UCSD-AML1 (cell line): Measurements from ENCODE around the gene PLCL2.

Source experiments
- DNase-seq: peaks from one replicate; lab custom pipeline; 2025; ENCODE audit not compliant: unreplicated experiment; lab: John Stamatoyannopoulos, UW

Gene PLCL2

DNA sequence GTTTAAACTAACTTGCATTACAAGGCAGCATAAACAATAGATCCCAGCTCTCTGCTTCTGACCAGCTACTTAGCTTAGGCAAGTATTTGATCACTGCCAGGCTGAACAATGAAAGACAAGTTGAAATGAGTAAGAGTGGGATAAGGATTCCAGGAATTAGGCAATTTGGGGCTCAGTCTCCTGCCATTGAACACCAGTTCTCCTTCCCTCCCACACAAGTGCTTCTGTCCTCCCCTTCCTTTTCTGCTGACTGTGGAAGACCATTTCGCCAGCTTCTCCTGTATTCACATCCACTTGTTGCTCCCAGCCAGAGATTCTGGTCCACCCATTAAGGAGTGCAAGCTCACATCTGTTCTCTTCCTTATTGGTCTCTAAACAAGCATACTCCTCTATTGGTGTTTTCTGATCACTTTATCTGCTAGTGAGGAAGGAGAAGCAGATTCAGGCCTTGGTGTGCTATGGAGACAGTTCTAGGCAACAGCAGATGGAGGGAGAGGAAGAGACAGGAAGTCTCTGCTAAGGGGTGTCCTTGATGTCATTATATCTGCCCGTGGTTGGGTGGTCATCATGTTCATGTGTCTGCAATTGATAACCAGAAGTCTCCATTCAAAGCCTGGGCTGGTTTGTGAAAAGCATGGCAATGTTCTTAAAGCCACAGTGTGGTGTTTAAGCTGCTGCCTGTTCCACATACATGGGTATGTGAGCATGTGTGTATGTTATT is 121.5 kb downstream of the PLCL2 start:
- DNase-seq, result no peak

DNA sequence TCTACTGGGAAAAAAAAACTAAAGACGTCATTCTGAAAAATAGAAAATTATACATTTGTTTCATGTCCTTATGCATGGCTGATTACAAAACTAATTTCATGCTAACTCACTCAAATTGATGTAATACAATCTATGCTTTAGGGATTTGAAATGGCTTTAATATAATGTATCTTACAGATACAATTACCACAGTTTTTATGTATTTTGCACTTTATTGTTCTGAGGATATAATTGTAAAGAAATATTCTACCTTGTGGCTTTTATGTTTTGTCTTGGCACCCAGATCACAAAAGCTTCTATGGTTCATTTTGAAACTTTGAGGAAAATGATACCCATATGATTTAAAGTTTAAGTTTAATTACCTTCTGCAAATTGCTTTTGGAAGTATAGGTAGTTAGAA is 122.5 kb downstream of the PLCL2 start:
- DNase-seq, result no peak

DNA sequence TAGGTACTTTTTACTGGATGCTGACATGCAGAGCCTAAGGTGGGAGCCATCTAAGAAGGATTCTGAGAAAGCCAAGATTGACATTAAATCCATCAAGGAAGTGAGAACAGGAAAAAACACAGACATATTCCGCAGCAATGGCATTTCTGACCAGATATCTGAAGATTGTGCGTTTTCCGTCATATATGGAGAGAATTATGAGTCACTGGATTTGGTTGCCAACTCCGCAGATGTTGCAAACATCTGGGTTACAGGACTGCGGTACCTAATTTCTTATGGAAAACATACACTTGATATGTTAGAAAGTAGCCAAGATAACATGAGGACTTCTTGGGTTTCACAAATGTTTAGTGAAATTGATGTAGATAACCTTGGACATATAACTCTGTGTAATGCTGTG is 125.1 kb downstream of the PLCL2 start:
- no peak for DNase-seq

DNA sequence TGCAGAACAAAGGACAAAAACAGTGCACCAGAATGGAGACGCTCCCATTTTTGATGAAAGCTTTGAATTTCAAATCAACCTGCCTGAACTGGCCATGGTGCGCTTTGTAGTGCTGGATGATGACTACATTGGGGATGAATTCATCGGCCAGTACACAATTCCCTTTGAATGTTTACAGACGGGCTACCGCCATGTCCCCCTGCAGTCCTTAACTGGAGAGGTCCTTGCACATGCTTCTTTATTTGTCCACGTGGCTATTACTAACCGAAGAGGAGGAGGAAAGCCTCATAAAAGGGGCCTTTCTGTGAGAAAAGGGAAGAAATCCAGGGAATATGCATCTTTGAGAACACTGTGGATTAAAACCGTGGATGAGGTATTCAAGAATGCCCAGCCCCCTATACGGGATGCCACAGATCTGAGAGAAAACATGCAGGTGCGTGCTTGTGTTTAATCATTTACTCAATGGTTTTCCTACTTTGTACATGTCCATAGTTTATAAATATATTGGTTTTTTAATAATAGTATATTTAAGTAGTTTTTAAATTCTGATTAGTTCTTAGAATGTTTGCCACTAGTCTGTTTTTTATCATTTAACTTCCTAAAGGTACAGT is 127.1 kb downstream of the PLCL2 start:
- no peak for DNase-seq

DNA sequence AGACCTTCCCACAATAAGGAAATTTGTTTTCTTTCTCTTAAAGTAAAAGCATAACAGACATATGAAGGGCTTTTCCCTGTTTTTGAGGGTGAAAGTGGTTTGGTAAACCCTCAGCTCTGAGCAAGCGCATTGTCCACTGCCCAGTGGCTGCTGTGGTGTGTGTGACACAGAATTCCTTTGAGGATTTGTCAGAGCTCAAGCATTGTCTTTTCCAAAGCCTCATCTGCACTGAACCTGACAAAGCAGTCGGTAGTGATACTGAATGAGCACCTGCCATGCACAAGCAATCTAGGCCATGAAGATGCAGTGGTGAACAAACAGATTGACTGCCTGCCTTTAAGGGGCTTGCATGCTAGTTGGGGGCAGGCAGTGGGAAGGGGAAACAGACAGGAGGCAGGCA is 128.3 kb downstream of the PLCL2 start:
- DNase-seq, result no peak

DNA sequence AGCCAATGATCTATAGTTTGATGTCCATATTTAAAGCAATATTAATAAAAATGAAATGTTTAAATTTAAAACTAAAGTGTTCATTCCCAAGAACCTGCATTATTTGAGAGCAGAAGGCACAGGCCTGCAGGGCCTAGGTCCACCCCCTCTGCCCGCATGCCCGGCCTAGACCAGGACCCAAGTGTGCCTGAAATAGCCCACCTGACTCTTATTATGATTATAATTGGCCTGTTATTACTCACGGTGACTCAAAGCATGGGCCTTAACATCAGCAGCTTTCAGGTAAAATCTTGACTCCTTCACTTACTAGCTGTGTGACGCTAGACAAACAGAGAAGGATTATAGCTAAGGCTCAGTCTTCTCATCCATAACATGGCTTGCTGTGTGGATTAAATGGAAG is 128.8 kb downstream of the PLCL2 start:
- no peak for DNase-seq

DNA sequence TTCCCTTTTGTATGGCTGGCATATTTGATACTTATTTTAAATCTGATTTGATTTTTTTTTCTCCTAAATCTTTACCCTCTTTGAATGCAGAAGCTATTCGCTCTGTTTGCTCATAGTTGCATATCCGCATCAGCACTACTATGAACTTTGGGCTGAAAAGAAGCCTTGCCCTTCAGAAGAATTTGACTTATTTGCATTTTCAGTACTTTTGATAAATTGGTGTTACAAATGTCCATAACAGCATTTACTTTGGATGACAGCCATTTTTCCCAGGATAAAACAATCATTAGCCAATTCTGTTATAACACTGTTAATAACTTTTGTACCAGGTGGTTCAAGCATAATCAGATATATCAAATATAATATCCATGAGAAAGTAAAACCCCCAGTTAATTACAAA is 129.5 kb downstream of the PLCL2 start:
- no peak for DNase-seq

DNA sequence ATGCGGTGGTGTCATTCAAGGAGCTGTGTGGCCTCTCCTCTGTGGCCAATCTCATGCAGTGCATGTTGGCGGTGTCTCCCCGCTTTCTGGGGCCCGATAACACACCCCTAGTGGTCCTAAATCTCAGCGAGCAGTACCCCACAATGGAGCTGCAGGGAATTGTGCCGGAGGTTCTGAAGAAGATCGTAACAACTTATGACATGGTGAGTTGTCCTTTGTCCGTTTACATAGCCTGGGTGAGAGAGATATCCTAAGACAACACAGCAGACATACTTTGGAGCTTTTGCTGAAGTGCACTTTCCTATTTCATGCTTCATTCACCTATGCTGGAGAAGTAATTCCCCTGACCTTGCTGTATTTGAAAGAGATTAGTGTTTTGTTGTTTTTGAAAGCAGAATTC is 130.0 kb downstream of the PLCL2 start:
- no peak for DNase-seq

DNA sequence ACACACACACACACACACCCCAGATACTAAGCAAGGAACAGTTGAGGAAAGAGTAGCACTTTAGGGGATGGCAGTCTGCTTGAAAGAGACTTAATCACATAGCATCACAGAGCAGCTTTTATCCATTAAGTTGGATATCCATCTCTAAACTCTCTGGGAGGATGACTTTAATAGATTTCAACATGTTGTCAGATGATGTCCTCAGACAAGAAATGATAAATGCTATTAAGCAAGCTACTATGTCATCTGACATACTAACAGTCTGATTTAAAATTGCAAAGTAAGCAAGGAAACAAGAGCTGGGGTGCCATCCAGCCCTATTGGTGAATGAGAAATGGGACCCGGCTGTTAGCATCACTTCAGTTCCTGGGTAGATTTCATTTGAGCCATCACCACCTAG is 136.9 kb downstream of the PLCL2 start:
- no peak for DNase-seq

DNA sequence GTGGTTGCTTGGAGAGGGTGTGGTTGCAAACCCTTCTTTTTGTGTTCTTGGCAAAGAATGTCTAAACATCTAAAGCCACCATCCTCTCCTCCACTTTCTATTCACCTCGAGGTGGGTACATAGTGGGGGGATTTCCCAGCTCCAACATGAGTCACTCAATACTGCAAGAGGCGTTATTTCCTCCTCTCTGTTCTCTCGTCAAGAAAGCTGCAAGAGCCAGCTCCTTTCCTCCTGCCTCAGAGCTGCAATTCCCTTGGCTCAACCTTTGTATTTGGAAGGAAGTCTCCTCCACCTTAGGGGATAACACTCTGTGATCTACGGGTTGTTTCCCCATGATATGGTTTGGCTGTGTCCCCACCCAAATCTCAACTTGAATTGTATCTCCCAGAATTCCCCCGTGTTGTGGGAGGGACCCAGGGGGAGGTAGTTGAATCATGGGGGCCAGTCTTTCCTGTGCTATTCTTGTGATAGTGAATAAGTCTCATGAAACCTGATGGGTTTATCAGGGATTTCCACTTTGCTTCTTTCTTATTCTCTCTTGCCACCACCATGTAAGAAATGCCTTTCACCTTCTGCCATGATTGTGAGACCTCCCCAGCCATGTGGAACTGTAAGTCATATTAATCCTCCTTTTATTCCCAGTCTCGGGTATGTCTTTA is 138.4 kb downstream of the PLCL2 start:
- no peak for DNase-seq

DNA sequence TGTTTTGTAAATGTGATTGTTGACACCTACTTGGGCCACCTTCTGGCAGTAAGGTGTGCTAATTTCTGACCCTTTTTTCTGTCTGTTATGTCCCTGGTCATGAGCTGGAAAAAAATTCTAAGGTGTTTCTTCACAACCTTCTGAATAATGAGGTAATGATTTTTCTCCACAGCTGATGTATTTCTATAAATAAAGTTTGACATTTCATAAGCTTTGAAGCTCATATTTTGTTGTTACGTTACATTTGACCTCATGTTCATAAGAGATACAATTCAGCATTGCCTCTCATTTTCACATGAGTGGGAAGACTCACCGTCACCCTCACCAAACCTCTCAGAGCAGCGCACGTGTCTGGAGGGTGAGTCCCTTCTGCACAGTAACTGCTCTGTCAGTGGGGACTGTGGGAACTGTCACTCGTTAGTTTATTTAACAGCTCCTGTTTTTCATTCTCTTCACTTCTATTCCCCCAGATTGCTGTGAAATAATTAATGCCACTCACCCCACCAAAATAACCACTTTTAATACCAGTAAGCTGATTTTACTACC is 140.9 kb downstream of the PLCL2 start:
- DNase-seq, result no peak

DNA sequence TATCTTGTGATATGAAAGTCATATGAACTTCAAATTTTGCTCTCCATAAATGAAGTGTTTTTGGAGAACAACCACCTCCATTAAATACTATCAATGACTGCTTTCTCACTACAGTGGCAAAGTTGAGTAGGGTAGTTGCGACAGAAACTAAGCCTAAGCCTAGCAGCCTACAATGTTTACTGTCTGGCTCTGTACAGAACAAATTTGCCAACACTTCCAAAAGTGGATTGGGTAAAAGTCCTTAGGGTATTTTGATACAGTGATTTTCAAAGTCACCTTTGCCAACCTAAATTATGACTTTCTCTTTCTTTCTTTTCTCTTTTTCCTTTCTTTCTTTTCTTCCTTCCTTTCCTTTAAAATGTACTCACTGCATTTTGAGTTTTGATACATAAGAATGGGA is 142.6 kb downstream of the PLCL2 start:
- DNase-seq, result no peak

DNA sequence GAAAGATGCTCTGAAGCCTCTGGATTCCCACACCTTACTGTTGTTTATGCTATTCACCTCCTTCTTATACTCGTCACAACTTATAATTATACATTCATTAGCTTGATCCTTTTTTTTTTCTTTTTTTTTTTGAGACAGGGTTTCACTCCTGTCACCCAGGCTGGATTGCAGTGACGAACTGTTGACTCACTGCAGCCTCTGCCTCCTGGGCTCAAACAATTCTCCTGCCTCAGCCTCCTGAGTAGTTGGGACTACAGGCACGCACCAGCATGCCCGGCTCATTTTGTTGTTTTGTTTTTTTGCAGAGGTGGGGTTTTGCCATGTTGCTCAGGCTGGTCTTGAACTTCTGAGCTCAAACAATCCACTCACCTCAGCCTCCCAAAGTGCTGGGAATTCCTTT is 143.6 kb downstream of the PLCL2 start:
- DNase-seq, result no peak

DNA sequence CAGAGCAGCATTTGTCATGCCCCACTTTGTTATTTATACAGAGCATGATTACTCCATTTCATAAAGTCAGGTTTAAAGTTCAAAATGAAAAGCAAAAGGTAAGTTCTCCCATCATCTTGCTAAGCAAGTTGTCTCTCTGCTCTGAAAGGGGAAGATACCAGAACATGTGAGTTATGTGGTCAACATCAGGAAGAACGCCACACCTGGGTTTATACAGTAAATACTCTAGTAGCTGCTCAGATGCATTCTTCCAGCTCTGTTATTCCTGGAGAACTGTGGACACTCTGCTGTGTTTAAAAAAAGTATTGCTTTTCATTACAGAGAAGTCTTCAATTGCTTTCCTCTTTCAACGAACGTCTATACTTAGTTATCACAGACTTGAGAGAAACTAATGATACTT is 145.7 kb downstream of the PLCL2 start:
- no peak for DNase-seq

DNA sequence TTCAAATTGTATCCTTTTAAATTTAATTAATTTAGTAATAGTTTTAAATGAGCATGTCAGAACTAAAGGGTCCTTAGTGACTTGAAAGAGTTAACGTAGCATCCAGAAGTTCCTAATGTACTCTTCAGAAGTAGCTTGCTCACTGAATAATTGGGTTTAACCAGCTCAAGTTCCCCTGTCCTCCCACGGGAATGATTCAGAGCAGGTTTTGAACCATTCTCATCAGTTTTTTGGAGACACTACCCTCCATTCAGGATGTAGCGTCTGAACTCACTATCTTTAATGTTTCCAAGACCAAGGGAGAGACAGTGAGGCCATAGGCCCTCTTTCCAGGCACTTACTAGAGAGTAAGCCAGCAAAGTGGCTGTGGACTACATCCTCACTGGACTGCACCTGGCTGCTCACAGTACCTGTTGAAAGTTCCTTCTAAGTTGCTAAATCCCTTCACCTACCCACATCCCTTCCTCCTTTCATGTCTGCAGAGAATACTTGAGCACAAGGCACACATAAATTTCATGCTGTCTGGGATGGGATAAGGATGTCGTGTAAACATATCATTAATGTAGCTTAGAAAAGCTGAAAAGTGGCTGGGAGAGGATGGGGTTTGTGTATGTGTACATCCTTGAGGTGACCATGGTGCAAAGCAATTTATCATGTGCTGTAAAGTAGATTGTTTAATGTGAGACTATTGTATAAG is 146.3 kb downstream of the PLCL2 start:
- no peak for DNase-seq

DNA sequence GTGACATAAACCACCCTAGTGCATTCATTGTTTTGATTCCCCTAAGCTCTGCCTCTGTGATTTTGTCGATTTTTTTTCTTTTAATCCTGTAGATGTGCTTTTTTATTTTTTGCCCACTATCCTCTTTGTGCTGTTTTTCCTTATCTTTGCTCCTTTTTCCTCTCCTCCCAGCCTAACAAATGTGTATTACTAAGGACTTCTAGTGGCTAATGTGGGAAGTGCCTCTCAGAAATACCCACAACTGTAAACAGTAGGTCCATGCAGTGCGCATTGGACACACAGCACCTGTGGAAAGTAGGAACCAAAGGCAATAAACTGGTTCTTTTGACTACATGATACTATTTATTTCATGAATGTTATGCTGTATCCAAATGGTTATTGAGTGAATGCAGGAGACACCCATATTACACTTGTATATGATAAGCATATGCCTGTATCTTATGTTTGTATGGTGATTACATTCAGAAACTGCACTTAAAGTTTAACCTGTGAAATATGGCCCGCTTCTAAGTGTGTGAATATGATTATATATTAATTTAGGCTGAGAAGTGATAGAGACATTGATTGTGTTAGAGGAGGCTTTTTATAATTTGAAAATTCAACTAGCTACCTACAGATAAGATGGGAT is 147.8 kb downstream of the PLCL2 start:
- no peak for DNase-seq

DNA sequence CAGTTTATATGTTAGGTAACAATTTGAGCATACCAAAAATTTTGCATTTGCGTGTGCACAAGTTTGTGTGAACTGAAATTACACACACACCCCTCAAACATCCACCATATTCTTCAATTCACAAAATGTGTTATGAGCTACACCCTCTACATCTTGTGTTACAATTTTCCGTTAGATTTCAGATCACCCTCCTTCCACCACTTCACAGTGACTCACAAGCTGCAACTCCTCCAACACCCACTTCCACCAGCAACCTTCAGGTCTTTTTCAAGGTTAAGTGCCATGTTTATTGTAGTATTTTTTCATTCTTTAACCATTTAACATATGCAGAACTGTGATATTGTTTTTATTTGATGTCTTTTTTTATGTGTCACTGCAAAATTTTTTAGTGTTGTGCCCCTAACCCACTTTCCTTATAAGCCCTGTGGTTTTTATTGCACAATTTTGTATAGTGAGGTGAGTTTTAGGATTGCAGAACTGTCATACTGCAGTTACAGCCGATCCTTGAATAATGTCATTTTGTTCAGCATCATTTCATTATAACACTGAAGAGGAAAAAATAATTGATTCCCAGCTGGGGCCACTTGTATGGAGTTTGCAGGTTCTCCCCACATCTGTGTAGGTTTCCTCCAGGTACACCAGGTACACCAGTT is 148.9 kb downstream of the PLCL2 start:
- no peak for DNase-seq

DNA sequence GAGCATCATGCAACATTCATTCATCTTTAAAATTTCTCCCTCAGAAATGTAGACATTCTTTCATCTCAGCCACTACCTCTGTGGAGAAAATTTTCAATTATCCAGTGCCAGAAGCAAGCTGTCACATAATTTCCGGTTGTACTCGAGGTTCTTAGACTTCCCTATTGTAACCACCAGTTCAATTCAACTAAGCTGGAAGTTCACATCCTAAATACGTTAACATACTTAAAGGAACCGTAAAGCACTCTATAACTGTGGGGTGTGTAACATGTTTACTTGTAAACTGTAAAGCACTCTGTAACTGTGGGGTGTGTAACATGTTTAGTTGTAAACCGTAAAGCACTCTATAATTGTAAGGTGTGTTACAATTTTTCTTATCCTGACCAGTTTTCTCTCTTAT is 150.3 kb downstream of the PLCL2 start:
- no peak for DNase-seq

DNA sequence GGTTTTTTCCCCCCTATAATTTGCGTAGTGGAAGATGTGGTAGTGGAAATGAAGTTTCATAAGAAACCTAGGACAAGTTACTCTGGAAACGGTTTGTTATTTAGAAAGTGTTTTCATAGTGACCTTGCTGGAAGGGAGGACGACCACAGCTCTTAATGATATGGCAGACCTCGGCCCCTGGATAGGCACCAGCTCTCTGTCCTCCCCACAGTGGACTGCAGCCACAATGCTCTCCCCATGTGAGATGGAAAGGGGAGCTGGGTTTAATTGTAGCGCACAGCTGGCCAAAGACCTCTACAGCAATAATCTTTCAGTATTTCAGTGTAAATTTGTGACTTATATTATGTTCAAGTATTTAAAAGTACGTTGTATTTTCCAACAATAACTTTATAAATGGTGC is 151.2 kb downstream of the PLCL2 start:
- no peak for DNase-seq

DNA sequence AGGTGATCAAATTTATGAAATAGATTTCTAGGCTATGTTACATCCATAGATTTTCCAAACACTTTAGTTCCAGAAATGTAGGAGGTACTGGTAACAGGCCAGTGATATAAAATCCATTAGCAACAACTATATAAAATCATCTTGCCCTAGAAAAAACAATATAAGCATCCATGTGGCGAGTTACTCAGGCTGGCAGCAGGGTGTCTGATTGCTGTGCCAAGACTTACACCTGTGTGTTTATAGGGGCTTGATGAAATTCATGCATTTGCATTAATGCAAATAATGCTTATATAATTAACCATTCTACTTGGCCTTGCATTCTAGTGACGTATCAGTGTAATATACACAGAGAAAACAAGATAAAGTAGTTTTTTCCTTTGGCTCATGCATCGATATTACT is 153.4 kb downstream of the PLCL2 start:
- no peak for DNase-seq
